Urothelium cell line (cell line): Measurements from ENCODE around the gene TMEM233.

Experiments
- DNase-seq: peaks from one replicate; pipeline ENCODE4 v3.0.0; 2011; ENCODE audit warnings: low spot score, mixed read lengths
- FAIRE-seq: peaks from 2 replicates; lab custom pipeline; 2011; peaks lifted over from hg19 to GRCh38; lab: Jason Lieb, UNC

The TMEM233 gene

DNA sequence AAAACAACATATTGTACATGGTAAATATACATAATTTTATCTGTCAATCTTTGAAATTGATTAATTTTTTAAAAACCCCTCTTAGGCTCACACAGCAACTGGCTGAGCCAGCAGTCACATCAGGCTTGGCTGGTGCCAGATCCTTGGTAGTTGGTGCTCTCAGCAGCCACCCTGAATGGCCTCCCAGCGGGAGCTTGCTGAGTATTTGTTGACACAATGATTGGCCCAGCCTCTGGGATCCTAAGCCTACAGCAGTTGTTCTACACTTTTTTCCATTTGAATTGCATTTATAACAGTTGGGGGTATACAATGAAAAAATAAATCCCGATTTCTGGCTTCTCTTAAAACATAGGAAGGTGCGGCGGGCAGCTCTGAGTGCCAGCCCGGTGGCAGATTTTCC lies 85.5 kb downstream of the TMEM233 start:
- FAIRE-seq (no peak), DNase-seq (no peak)

DNA sequence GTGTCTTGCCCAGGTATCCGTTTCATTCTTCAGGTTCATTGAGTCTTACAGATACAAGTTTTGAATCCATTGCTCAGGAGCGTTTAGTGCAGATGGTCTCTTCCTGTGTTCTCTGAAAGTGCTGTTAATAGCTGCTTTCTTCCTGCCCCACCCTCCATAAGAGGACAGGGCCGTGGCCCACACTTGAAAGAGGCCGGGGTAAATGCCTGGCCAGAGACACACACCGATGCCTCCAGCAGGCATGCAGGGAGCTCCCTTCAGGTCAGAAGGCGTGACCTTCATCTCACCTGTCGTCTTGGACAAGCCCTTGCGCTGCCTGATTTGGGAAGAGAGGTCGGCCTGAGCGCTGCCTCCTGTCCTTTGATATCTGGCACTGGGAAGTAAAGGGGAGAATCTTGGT lies 85.9 kb downstream of the TMEM233 start:
- FAIRE-seq, result no peak
- no peak for DNase-seq

GRCh38 chr12:119681111-119681510 lies 87.5 kb downstream of the TMEM233 start:
- FAIRE-seq, result no peak
- no peak for DNase-seq

- DNase-seq, result no peak
Observed at GRCh38 chr12:119681728-119682638, 88.4 kb downstream of the TMEM233 start.

GRCh38 chr12:119682639-119683252 lies 89.2 kb downstream of the TMEM233 start:
- DNase-seq, result no peak

More at GRCh38 chr12:119681728-119682638, 88.4 kb downstream of the TMEM233 start:
- FAIRE-seq, result no peak

DNA sequence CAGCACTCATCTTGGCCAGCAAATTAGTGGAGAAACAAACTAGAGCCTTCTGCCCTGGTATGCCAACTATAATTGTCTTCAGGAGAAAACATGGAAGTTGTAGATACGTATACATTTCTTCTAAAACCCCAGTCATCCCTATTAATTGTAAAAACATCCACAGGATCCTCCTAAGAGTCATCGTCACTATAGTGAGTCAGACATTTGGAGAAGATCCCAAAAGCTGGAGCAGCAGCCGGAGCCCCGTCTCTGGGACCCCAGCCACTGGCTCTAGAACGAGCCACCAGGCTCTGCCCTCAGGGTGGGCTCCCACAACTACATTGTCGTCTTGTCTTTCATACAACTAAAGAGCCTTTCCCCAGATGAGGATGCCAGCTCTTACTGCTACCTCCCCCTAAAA lies 89.8 kb downstream of the TMEM233 start:
- DNase-seq, result no peak
- FAIRE-seq, result no peak

More at GRCh38 chr12:119682639-119683252, 89.2 kb downstream of the TMEM233 start:
- FAIRE-seq, result no peak

- FAIRE-seq, result no peak
Observed at GRCh38 chr12:119683816-119684215, 90.2 kb downstream of the TMEM233 start.

GRCh38 chr12:119684711-119685369 lies 91.3 kb downstream of the TMEM233 start:
- FAIRE-seq (no peak), DNase-seq (no peak)

More at GRCh38 chr12:119683816-119684215, 90.2 kb downstream of the TMEM233 start:
- DNase-seq, result no peak

GRCh38 chr12:119685375-119685774 lies 91.8 kb downstream of the TMEM233 start:
- DNase-seq (no peak), FAIRE-seq (no peak)

DNA sequence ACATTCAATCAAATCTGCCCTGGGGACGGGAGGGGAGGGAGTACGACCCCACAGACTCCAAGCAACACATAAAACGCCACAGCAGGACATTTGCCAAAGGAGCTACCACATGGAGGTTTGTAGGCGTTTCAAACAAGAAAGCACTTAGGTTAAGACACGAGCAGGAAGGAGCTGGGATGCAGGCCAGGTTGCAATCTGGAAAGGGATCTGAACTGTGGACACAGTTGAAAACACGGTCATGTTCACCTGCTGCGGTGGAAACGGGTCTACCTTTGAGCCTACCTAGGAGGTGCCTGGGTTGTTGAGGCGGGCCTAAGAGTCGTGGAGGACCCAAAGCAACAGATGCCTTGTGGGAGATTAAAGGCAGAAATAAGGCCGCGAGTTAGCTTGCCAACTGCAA lies 92.8 kb downstream of the TMEM233 start:
- no peak for FAIRE-seq
- DNase-seq, result no peak

GRCh38 chr12:119686776-119687175 lies 93.2 kb downstream of the TMEM233 start:
- FAIRE-seq, result no peak
- DNase-seq, result no peak

GRCh38 chr12:119687406-119687805 lies 93.8 kb downstream of the TMEM233 start:
- DNase-seq, result no peak
- FAIRE-seq, result no peak

GRCh38 chr12:119687879-119688278 lies 94.3 kb downstream of the TMEM233 start:
- no peak for DNase-seq
- FAIRE-seq, result no peak

DNA sequence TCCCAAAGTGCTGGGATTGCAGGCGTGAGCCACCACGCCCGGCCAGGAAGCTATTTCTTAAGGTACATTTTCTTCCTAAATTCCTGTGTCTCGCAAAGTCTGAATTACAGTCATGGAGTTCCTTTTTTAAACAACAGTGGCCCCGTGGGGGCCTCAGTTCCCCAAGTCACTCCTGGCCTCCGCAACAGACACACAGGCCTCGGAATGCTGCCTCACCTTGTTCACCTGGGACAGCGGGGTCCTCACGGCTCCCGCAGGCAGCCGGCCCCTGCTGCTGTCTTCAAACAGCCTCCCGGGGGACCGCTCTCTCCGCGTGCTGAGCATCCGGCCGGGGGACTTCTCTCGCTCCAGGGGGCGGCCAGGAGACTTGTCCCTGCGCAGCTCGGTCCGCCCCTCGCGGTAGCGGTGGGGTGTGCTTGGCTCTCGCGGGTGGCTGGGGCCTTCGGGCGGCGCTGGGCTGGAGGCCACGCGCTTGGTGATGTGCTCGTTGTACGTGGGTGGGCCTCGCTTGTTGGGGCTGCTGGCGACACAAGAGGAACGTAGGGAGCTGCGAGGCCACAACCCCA lies 96.4 kb downstream of the TMEM233 start:
- no peak for DNase-seq
- no peak for FAIRE-seq

GRCh38 chr12:119691202-119691810 lies 97.7 kb downstream of the TMEM233 start:
- DNase-seq (no peak), FAIRE-seq (no peak)

- FAIRE-seq (no peak), DNase-seq (no peak)
Observed at GRCh38 chr12:119692410-119692809, 98.8 kb downstream of the TMEM233 start.
